HAP-1 (cell line): ENCODE data around the gene EPAS1.

Experiments used
- DNase-seq, 2 experiments: peaks; one replicate each; pipeline ENCODE4 v3.0.0-alpha.2; 2016 to 2020; ENCODE audit warnings: low spot score in 2 of 2
- H3K27me3 ChIP-seq: fragments of 250-450 bp; sonication (Bioruptor Pico); 2 replicates; pipeline ENCODE4 v1.5.1; 2020; ENCODE audit warnings: low read depth, mild to moderate bottlenecking, moderate library complexity
- H3K36me3 ChIP-seq: fragments of 250-450 bp; sonication (Bioruptor Pico); replicated peaks from 2 replicates; pipeline ENCODE4 v1.5.1; 2020; ENCODE audit warnings: mild to moderate bottlenecking
- H3K4me1 ChIP-seq: fragments of 250-450 bp; sonication (Bioruptor Pico); 2 replicates; pipeline ENCODE4 v1.5.1; 2020; ENCODE audit warnings: mild to moderate bottlenecking
- H3K4me3 ChIP-seq: fragments of 250-450 bp; sonication (Bioruptor Pico); 2 replicates; pipeline ENCODE4 v1.5.1; 2020; ENCODE audit warnings: mild to moderate bottlenecking, moderate library complexity
- H3K9me3 ChIP-seq: fragments of 250-450 bp; sonication (Bioruptor Pico); 2 replicates; pipeline ENCODE4 v1.5.1; 2020; ENCODE audit warnings: mild to moderate bottlenecking, moderate library complexity
- in situ Hi-C: fragments of 300-500 bp; cut with MboI; formaldehyde crosslinking; loops from 3 replicates; pipeline ENCODE4 v1.14.3; 2020; ENCODE audit warnings: low sequenced_read_pairs, inconsistent platforms, mixed read lengths

The EPAS1 gene

DNA sequence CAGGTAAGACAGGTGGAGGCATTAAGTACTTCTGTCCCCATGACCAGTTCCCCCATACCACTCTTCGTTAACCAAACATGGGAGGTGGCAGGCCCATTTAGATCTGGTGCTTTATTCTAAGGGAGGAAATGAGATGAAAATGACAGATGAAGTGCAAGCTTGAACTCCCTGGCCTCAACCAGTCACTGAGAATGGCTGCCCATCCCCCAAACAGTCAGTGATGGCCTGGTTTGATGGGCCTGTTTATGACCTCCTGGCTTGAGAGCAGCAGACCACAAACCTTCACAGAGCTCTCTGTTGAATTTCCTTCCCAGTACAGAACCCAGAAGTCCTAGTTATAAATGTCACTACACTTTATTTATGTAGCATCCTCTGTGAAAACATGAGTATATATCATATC is 31.1 kb downstream of the EPAS1 start:
- Histone ChIP-seq H3K4me1 (0 out of 2 replicates have a peak, but pooled peaks cover 3% of the 10 kb centered on the region), H3K36me3 (no peaks in the 10 kb centered on the region), H3K27me3 (peaks cover 3% of the 10 kb centered on the region; the same call in 1 of the 2 replicates), H3K9me3 (no peaks in the 10 kb centered on the region), H3K4me3 (no peak overlapping the region)
- in situ Hi-C loops: no loop called here
- DNase-seq: no peak

DNA sequence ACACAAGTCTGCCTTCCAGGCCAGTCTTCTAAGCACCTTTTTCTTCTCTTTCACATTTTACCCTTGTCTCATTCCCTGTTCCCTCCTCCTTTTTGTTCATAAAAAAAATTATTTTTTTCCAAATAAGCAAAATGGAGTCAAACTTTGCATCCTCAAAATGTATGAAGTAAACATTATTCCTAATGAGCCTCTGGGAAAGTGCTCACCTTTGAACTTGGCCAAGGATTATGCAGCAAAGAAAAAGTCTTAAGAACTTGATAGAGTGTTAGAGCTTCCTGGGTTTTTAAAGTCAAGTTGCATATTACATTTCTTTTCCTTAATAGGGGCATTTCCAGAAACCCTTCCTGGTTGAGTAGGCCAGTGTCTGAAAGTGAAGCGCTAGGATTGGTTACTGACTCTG is 31.6 kb downstream of the EPAS1 start:
- Histone ChIP-seq H3K27me3 (peaks cover 3% of the 10 kb centered on the region; the same call in 1 of the 2 replicates), H3K4me3 (no peak overlapping the region), H3K36me3 (no peaks in the 10 kb centered on the region), H3K9me3 (no peaks in the 10 kb centered on the region), H3K4me1 (0 out of 2 replicates have a peak, but pooled peaks cover 3% of the 10 kb centered on the region)
- DNase-seq: no peak
- in situ Hi-C loops: no loop called here

- no peak overlapping the region for H3K4me3 ChIP-seq
- no peaks in the 10 kb centered on the region for H3K9me3 ChIP-seq
- DNase-seq: no peak
- in situ Hi-C loops: no loop called here
- H3K36me3 ChIP-seq: no peaks in the 10 kb centered on the region
- H3K4me1 ChIP-seq: 0 out of 2 replicates have a peak, but pooled peaks cover 3% of the 10 kb centered on the region
- peaks cover 3% of the 10 kb centered on the region; the same call in 1 of the 2 replicates for H3K27me3 ChIP-seq
Observed at GRCh38 chr2:46329340-46329739, 32.1 kb downstream of the EPAS1 start.

GRCh38 chr2:46329803-46330775 is 32.9 kb downstream of the EPAS1 start:
- Histone ChIP-seq H3K27me3 (no peaks in the 10 kb centered on the region), H3K36me3 (no peaks in the 10 kb centered on the region), H3K4me1 (0 out of 2 replicates have a peak, but pooled peaks cover 3% of the 10 kb centered on the region), H3K4me3 (no peak overlapping the region), H3K9me3 (no peaks in the 10 kb centered on the region)
- in situ Hi-C loops: no loop called here
- no peak for DNase-seq

DNA sequence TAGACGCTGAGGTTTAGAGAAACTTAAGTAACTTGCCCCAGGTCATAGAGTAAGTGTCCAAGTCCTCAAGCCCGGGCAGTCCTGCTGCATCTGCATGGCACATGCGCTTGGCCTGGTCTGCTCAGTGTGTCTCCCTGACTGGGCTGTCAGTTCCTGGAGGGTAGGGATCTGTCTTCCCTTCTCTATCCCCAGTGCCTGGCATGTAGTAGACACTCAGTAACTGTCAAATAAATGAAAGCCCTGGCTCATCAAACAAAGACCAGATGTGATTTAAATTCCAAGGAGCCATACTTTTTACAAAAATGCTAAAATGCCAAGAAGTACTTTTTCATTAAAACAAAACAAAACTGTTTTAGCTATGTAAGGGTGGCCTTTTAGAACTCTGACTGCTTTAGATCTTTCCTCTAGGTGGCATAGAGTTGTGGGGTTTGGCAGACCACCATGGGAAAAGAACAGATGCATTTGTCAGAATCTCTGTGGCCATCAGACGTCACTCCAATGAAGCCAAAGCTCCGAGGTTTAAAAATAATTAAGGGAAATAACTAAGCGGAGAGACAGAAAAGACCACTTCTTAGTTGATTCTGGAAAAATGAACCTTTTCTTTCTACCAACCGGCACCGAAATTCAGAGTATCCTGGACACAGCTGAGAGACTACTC is 34.0 kb downstream of the EPAS1 start:
- no peaks in the 10 kb centered on the region for H3K9me3 ChIP-seq
- no peak for DNase-seq
- H3K4me1 ChIP-seq: 0 out of 2 replicates have a peak, but pooled peaks cover 3% of the 10 kb centered on the region
- no peak overlapping the region for H3K4me3 ChIP-seq
- in situ Hi-C loops: no loop called here
- H3K36me3 ChIP-seq: no peaks in the 10 kb centered on the region
- H3K27me3 ChIP-seq: no peaks in the 10 kb centered on the region

DNA sequence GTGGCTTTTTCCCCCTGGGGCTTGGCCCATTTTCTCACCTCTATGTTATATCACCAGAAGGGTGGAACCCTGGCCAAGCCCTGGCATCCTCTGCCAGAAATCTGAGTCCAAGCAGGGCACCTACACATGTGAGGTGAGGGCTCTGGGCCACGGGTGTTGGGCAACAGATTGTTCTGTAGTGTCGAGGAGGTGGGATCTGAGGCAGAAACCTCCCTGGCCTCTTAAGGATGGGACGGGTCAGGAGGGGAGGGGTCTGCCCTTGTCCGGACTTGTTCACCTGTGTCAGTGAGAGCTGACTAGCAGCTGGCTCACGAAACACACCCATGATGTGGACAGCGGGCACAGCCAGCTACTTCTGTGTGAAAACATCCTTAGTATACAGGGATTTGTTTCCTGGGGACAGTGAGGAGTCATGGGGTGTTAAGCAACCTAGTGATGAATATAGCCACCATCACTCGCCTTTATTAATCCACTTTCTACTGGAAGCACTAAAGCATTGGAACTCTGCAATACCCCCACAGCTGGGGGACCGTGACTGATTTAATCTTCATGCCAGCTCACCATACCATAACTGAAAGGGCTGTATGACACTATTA is 35.6 kb downstream of the EPAS1 start:
- Histone ChIP-seq H3K4me1 (0 out of 2 replicates have a peak, but pooled peaks cover 3% of the 10 kb centered on the region), H3K9me3 (no peaks in the 10 kb centered on the region)
- DNase-seq: no peak

GRCh38 chr2:46333912-46334311 is 36.7 kb downstream of the EPAS1 start:
- Histone ChIP-seq H3K4me3 (no peak overlapping the region), H3K9me3 (no peaks in the 10 kb centered on the region), H3K4me1 (0 out of 2 replicates have a peak, but pooled peaks cover 3% of the 10 kb centered on the region), H3K36me3 (no peaks in the 10 kb centered on the region), H3K27me3 (no peaks in the 10 kb centered on the region)
- in situ Hi-C loops: no loop called here
- no peak for DNase-seq

More for the DNA sequence above, 35.6 kb downstream of the EPAS1 start:
- Histone ChIP-seq H3K36me3 (no peaks in the 10 kb centered on the region), H3K27me3 (no peaks in the 10 kb centered on the region), H3K4me3 (no peak overlapping the region)
- in situ Hi-C loops: no loop called here

- no peak overlapping the region for H3K4me3 ChIP-seq
- H3K4me1 ChIP-seq: 0 out of 2 replicates have a peak, but pooled peaks cover 3% of the 10 kb centered on the region
- no peak for DNase-seq
- in situ Hi-C loops: no loop called here
- H3K27me3 ChIP-seq: no peaks in the 10 kb centered on the region
- H3K9me3 ChIP-seq: no peaks in the 10 kb centered on the region
- no peaks in the 10 kb centered on the region for H3K36me3 ChIP-seq
Observed at GRCh38 chr2:46334389-46335271, 37.4 kb downstream of the EPAS1 start.

- Histone ChIP-seq H3K9me3 (no peaks in the 10 kb centered on the region), H3K36me3 (no peaks in the 10 kb centered on the region), H3K27me3 (no peaks in the 10 kb centered on the region), H3K4me3 (no peak overlapping the region), H3K4me1 (0 out of 2 replicates have a peak, but pooled peaks cover 3% of the 10 kb centered on the region)
- in situ Hi-C loops: no loop called here
- no peak for DNase-seq
Observed at GRCh38 chr2:46335391-46336282, 38.4 kb downstream of the EPAS1 start.

DNA sequence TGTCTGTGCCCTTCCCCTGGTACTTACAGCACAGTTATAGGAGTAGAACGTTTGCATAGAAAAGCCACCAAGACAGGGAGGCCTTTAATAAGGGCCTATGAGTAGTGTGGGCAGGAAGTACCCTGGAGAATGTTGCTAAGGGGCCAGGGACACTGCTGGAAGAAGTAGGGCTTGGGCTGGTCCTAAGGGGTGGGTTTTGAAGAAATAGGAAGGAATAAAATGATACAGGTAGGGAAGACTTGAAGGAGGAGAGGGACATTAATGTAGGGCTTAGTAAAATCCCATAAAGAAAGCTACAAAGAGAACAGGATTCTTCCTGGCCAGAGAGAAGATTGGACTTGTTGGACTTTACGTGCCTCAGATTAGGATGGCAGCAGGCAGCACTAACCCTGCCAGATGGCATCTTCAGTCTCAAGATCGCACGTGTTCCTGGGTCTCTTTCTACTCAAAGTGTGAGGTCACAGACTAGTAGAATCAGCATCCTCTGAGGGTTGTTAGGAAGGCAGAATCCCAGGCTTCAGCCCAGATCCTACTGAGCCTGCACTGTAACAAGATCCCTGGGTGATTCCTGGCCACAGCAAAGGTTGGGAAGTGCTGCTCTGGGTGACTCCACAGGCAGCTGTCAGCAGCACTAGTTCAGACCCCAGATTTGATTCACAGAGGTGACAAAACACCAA is 39.2 kb downstream of the EPAS1 start:
- in situ Hi-C loops: no loop called here
- Histone ChIP-seq H3K4me1 (0 out of 2 replicates have a peak, but pooled peaks cover 2% of the 10 kb centered on the region), H3K27me3 (no peaks in the 10 kb centered on the region), H3K4me3 (no peak overlapping the region), H3K9me3 (no peaks in the 10 kb centered on the region), H3K36me3 (no peaks in the 10 kb centered on the region)
- DNase-seq: no peak

- Histone ChIP-seq H3K4me3 (no peak overlapping the region), H3K27me3 (no peaks in the 10 kb centered on the region), H3K36me3 (no peaks in the 10 kb centered on the region), H3K9me3 (no peaks in the 10 kb centered on the region), H3K4me1 (no peaks in the 10 kb centered on the region)
- no peak for DNase-seq
- in situ Hi-C loops: no loop called here
Observed at GRCh38 chr2:46337208-46337994, 40.2 kb downstream of the EPAS1 start.
